Omental fat pad (tissue), 4 donors: ENCODE data around the gene ERC2. TPM values are rescaled to one million over a fixed set of nuclear protein-coding genes. Genes with fewer than 3 reads are reported as not detected.
"Not testable (repeated sequence)": the region's sequence is repeated elsewhere in the genome, so short reads cannot be mapped to it uniquely, and the experiment has no call there.

Experiments
- ATAC-seq: fragments of 150-250 bp; one replicate; pipeline ENCODE4 v1.9.1; 2016; ENCODE audit warnings: mild to moderate bottlenecking, moderate library complexity; ENCODE audit not compliant: low FRiP score
- DNase-seq: peaks from one replicate; pipeline ENCODE4 v3.0.0-alpha.2; 2019; ENCODE audit warnings: low spot score
- total RNA-seq, 4 donors: library from RNA; depleted of rRNA; stranded (reverse); fragments of >200 nt; gene quantifications; one replicate each; pipeline ENCODE4 v1.1.0, GENCODE V29; 2016
- TF ChIP-seq, protein P1 (sequence below), 3 donors: fragments of 450-650 bp; IDR thresholded peaks; one replicate each; pipeline ENCODE4 v1.5.1; 2016 to 2017; ENCODE audit warnings: antibody characterized with exemption in 3 of 3, mild to moderate bottlenecking in 3 of 3, moderate library complexity in 2 of 3

ERC2 gene
- total RNA-seq, 4 donors from 2014 or later = 0.75 to 4.2 (median 2.3) TPM; not detected in 1

DNA sequence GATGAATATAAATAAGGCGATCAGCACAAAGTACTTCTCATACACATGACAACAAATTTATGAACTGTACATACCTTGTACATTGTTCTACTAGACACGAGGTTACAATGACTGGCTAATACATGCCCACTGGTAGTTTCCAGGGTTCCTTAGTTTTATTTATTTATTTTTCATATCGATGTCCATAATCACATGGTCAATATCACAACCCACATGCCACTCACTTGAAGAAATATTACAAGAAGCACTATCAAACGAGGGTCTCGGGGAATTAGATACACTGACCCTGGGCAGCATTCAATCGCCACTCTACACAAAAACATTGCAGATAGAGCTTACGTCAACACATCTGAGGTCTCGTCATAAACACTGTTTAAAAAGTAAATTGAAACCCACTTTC lies 959.9 kb downstream of the ERC2 start:
- TF ChIP-seq, protein P1, sequence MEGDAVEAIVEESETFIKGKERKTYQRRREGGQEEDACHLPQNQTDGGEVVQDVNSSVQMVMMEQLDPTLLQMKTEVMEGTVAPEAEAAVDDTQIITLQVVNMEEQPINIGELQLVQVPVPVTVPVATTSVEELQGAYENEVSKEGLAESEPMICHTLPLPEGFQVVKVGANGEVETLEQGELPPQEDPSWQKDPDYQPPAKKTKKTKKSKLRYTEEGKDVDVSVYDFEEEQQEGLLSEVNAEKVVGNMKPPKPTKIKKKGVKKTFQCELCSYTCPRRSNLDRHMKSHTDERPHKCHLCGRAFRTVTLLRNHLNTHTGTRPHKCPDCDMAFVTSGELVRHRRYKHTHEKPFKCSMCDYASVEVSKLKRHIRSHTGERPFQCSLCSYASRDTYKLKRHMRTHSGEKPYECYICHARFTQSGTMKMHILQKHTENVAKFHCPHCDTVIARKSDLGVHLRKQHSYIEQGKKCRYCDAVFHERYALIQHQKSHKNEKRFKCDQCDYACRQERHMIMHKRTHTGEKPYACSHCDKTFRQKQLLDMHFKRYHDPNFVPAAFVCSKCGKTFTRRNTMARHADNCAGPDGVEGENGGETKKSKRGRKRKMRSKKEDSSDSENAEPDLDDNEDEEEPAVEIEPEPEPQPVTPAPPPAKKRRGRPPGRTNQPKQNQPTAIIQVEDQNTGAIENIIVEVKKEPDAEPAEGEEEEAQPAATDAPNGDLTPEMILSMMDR (IDR thresholded peaks at IDR 0.05) = no peak
- DNase-seq (no peak), ATAC-seq (no peak)

DNA sequence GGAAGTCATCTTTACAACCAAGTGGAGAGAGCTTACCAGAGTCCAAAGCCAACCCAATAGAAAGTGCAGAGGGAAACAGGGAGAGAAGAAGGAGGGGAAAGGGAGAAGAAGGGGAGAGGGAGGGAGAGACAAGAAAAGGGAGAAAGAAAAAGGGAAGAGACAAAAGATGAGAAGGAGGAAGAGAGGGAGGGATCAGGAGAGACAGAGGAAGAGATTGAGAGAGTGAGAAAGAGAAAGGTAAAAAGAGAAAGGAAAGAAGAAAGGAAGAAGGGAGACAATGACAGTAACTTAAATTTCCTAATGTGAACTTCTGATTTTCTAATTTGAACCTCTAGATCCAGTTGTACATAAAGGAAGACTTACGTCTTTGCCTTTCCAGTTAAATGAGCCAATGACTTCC lies 960.5 kb downstream of the ERC2 start:
- TF ChIP-seq, protein P1 (IDR thresholded peaks at IDR 0.05) = no peak
- DNase-seq (no peak), ATAC-seq (no peak)

DNA sequence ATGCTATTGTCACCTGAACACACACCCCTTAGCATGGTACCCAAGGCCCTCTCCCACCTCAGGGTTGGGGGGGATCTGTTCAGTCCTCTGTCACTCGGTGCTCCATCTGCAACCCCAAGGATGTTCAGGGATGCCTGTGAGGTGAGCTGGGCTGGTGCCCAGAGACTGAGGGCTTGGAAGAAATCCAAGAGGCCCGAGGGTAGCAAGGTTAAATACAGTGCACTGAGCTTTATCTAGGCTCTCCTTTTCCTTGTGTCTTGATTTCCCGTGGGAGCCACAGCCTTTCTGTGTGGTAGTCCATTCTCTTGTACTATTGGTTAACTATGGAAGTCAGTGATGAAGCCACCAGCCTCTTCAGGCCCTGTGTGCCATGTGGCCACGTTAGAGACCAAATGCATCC lies 962.5 kb downstream of the ERC2 start:
- TF ChIP-seq, protein P1 (IDR thresholded peaks at IDR 0.05) = no peak
- no peak for ATAC-seq
- no peak for DNase-seq

DNA sequence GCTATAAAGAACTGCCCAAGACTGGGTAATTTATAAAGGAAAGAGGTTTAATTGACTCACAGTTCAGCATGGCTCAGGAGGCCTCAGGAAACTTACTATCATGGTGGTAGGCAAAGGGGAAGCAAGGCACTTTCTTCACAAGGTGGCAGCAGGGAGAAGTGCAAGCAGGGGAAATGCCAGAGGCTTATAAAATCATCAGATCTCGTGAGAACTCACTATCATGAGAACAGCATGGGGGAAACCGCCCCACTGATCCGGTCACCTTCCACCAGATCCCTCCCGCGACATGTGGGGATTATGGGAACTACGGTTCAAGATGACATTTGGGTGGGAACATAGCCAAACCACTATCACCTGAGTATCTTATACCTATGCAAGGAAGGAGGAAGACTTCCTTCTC lies 963.2 kb downstream of the ERC2 start:
- ATAC-seq, DNase-seq: not testable (repeated sequence)

DNA sequence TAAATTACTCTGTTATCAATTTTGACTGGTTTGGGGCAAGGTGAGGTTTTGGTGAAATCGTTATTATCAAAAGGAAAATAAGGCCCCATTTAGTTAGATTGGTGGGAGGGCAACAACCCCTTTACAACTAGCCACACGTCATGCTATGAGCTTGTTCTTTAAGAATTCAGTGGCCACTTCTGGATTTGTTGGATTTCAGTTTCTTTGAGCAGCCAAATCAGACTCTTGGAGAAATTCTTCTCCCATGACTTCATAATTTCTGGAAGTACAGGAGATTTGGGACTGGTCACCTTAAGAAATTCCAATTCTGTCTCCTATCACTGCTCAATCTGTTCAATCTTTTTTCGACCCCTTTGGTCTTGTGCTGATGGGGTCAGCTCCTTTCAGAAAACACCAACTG lies 966.4 kb downstream of the ERC2 start:
- TF ChIP-seq, protein P1 (IDR thresholded peaks at IDR 0.05) = no peak
- no peak for DNase-seq
- no peak for ATAC-seq

DNA sequence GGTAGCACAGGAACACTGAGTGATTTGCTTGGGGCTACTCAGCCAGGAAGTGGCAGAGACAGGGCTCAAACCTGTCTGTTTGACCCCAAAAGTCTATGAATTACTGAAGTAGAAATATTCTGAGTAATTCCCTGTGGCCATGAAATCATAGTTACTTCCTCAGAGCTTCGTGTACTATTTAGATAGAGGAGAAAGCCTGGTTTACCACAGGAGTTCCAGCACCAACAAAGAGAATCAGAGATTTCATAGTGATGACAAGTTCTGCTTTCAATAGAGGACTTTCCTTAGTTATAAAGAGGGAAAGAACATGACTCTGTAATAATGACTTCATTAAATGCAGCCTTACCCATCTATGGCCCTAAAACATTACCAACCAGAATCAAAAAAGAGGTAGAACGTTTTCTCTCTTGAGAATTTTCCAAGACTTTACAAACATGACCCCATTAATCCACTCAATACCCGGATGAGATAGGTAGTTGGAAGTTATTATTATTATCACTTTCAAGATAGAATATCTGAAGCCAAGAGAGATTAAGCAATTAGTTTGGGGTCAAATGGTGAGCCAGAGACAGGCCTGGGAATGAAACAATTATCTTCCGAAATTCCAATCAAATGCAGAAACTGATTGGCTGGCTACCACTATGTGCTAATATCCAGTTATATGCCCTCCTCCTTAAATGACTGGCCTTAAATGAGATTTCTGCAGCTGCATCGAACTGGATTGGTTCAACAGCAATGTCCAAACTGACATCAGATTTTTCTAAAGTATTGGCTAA lies 967.5 kb downstream of the ERC2 start:
- ATAC-seq = peak; percentile 46
- DNase-seq = no peak
- TF ChIP-seq, protein P1 (IDR thresholded peaks at IDR 0.05) = no peak

DNA sequence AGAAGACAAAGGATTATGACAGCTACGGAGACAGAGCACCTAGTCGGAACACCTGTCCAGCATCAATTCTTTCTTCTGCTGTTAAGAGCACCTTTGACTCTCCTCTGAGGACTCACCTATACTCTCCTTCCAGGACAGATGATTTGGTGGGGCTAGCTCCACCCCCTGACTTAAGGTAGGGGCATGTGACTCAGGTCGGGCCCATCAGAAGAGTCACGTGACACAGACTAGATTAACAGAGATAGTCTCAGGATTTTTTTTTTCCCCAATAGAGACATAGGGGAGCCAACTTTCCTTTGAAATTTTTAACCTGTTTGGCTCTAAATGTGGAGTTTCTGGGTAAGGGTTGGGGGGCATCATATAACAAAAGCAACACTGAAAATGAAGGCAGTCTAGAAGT lies 969.7 kb downstream of the ERC2 start:
- no peak for ATAC-seq
- DNase-seq = no peak
- TF ChIP-seq, protein P1 (IDR thresholded peaks at IDR 0.05) = no peak
